ENCODE data around the gene BTBD16. TPM values are rescaled to one million over a fixed set of nuclear protein-coding genes. Genes with fewer than 3 reads are reported as not detected.

BTBD16 gene
- total and polyA plus RNA-seq, 10 of the 15 experiments (the other 5 are each of a cell fraction or from before 2014, with no cell fraction given): 0.11 TPM; not detected in 9

GRCh38 chr10:122308417-122309141, 37.5 kb downstream of the BTBD16 start:
- ChIA-PET CTCF (interaction anchor here (1.3 to 2.9 kb wide), 2 partner anchors 10 to 125 kb away, joined by 3 to 10 read pairs; no protein-coding TSS in a partner anchor), POLR2A (no interaction called here)

More at GRCh38 chr10:122308417-122309141, 37.5 kb downstream of the BTBD16 start:
- Histone ChIP-seq H3K9ac (ENCODE audit: control insufficient read depth, insufficient read depth, low read length) (no peak overlapping the region), H3K36me3 (ENCODE audit: control insufficient read depth in 2 of 2, insufficient read depth in 2 of 2, low read length in 1 of 2) (no peaks in the 10 kb centered on the region), H4K20me1 (ENCODE audit: control insufficient read depth, insufficient read depth) (no peaks in the 10 kb centered on the region), H3K9me3 (replicated peaks; ENCODE audit: control insufficient read depth, insufficient read depth, low read length) (peaks cover 6% of the 10 kb centered on the region; the same call in 1 of the 3 replicates), H3K27me3 (replicated peaks in 1 of 2; ENCODE audit: control insufficient read depth in 2 of 2, insufficient read depth in 2 of 2, low read length in 1 of 2) (0 out of 4 replicates have a peak, but pooled peaks cover 0 to 3% of the 10 kb centered on the region in 2 experiments), H3K4me3 (no peak overlapping the region), H3K4me1 (ENCODE audit: control insufficient read depth, insufficient read depth, low read length) (peaks cover 9% of the 10 kb centered on the region), H3K27ac (ENCODE audit: control insufficient read depth, insufficient read depth) (no peak overlapping the region), H2AFZ (ENCODE audit: control insufficient read depth, low read depth, low read length) (no peak overlapping the region), H3K4me2 (ENCODE audit: control insufficient read depth, insufficient read depth) (no peak overlapping the region), H3K79me2 (ENCODE audit: control insufficient read depth, insufficient read depth, low read length) (no peaks in the 10 kb centered on the region)
- DNase-seq (ENCODE audit: low read depth, low spot score): no peak
- intact Hi-C loops (cut with micrococcal nuclease; ENCODE audit: unreplicated experiment) (no loop called here), in situ Hi-C loops (cut with MboI) (no loop called here)
- WGBS (ENCODE audit: insufficient coverage, insufficient replicate concordance, low lambda C conversion rate, missing lambda C conversion rate): 41% methylated on average over 7 of the region's 7 CpGs
- no peak for FAIRE-seq
- no peak for TF ChIP-seq POLR2AphosphoS5 (IDR thresholded peaks at IDR 0.05; ENCODE audit: low read length)
- no peak for TF ChIP-seq HDAC6 (IDR thresholded peaks at IDR 0.05; ENCODE audit: unreplicated experiment)
- TF ChIP-seq NRF1 (conservative IDR thresholded peaks at IDR 0.05; ENCODE audit: low read depth, low read length): no peak
- TF ChIP-seq ZBTB40 (IDR thresholded peaks at IDR 0.05; ENCODE audit: borderline replicate concordance): no peak
- no peak for TF ChIP-seq SUZ12 (IDR thresholded peaks at IDR 0.05; ENCODE audit: unreplicated experiment)
- no peak for TF ChIP-seq TCF7 (IDR thresholded peaks at IDR 0.05; ENCODE audit: borderline replicate concordance)
- TF ChIP-seq POLR2A (IDR thresholded peaks at IDR 0.05; ENCODE audit: low read depth, low read length): no peak
- no peak for TF ChIP-seq PML (IDR thresholded peaks at IDR 0.05; ENCODE audit: low read length)
- SMC1A ChIA-PET (ENCODE audit: uncharacterized antibody, unreplicated experiment): no interaction called here
- BruUV-seq (replicated peaks): no TSS peak
- ATAC-seq: no peak
- RAD21 ChIA-PET (ENCODE audit: unreplicated experiment): no interaction called here
